Neural cell (in vitro differentiated cells): ENCODE data around the gene RIPOR2. TPM values are rescaled to one million over a fixed set of nuclear protein-coding genes. Genes with fewer than 3 reads are reported as not detected.
"Not testable (repeated sequence)": the region's sequence is repeated elsewhere in the genome, so short reads cannot be mapped to it uniquely, and the experiment has no call there.

Experiments used
- H2AFZ ChIP-seq: fragments of 200-600, 300-800 bp; sonication (generic), shearing (Covaris generic); 2 replicates; pipeline ENCODE4 v1.6.0; 2014; ENCODE audit warnings: low read depth, mild to moderate bottlenecking, antibody characterized with exemption, low read length, moderate library complexity
- H3F3A ChIP-seq: fragments of 200-600 bp; shearing (Covaris generic); 2 replicates; pipeline ENCODE4 v1.6.1; 2016; ENCODE audit warnings: mild to moderate bottlenecking, moderate library complexity, mixed read lengths, antibody characterized with exemption, low read length; ENCODE audit not compliant: insufficient read depth, poor library complexity, severe bottlenecking
- H3K27ac ChIP-seq: fragments of 200-600, 300-800 bp; sonication (generic), shearing (Covaris generic); 2 replicates; pipeline ENCODE4 v1.5.1; 2014; ENCODE audit warnings: mild to moderate bottlenecking, low read length, moderate library complexity
- H3K27me3 ChIP-seq: fragments of 300-800, 200-600 bp; sonication (generic), shearing (Covaris generic); 2 replicates; pipeline ENCODE4 v1.6.0; 2014; ENCODE audit warnings: mild to moderate bottlenecking, low read depth, low read length, moderate library complexity; ENCODE audit not compliant: insufficient read depth
- H3K36me3 ChIP-seq: fragments of 300-800, 200-600 bp; sonication (generic), shearing (Covaris generic); 2 replicates; pipeline ENCODE4 v1.5.1; 2014; ENCODE audit warnings: mild to moderate bottlenecking, antibody characterized with exemption, low read length, moderate library complexity; ENCODE audit not compliant: insufficient read depth
- H3K4me2 ChIP-seq: fragments of 300-800, 200-600 bp; sonication (generic), shearing (Covaris generic); 2 replicates; pipeline ENCODE4 v1.6.0; 2014; ENCODE audit warnings: mild to moderate bottlenecking, low read length
- H3K4me3 ChIP-seq: fragments of 300-800, 200-600 bp; sonication (generic), shearing (Covaris generic); 2 replicates; pipeline ENCODE4 v1.5.1; 2014; ENCODE audit warnings: mild to moderate bottlenecking, low read length, moderate library complexity
- H3K79me2 ChIP-seq: fragments of 200-600 bp; shearing (Covaris generic); replicated peaks from 2 replicates; pipeline ENCODE4 v1.6.0; 2014; ENCODE audit warnings: mild to moderate bottlenecking, low read length, moderate library complexity; ENCODE audit not compliant: insufficient read depth
- H3K9ac ChIP-seq: fragments of 300-800, 200-600 bp; sonication (generic), shearing (Covaris generic); 2 replicates; pipeline ENCODE4 v1.6.1; 2016; ENCODE audit warnings: mild to moderate bottlenecking, low read length, mixed read lengths
- H3K9me2 ChIP-seq: fragments of 200-600 bp; shearing (Covaris generic); 2 replicates; pipeline ENCODE4 v1.6.1; 2016; ENCODE audit warnings: mild to moderate bottlenecking, low read length, mixed read lengths; ENCODE audit not compliant: insufficient read depth
- H3K9me3 ChIP-seq: fragments of 200-600, 300-800 bp; sonication (generic), shearing (Covaris generic); 2 replicates; pipeline ENCODE4 v1.6.1; 2016; ENCODE audit warnings: mild to moderate bottlenecking, mixed run types, low read length, moderate library complexity, mixed read lengths
- H4K20me1 ChIP-seq: fragments of 200-600 bp; shearing (Covaris generic); 2 replicates; pipeline ENCODE4 v1.6.1; 2016; ENCODE audit warnings: mild to moderate bottlenecking, mixed run types; ENCODE audit not compliant: insufficient read depth
- CTCF ChIP-seq: fragments of 450-650 bp; IDR thresholded peaks from 2 replicates; pipeline ENCODE4 v1.5.1; 2014; ENCODE audit warnings: antibody characterized with exemption, mild to moderate bottlenecking, moderate library complexity; ENCODE audit not compliant: poor library complexity, severe bottlenecking
- EP300 ChIP-seq: fragments of 450-650 bp; conservative IDR thresholded peaks from 2 replicates; pipeline ENCODE4 v1.6.1; 2014; ENCODE audit warnings: antibody characterized with exemption, mild to moderate bottlenecking, moderate library complexity; ENCODE audit not compliant: poor library complexity, severe bottlenecking
- EZH2 ChIP-seq: fragments of 200-600, 300-800 bp; shearing (Covaris generic), sonication (generic); IDR thresholded peaks from 2 replicates; pipeline ENCODE4 v1.6.1; 2014; ENCODE audit warnings: antibody characterized with exemption, low read length, borderline replicate concordance, mild to moderate bottlenecking; ENCODE audit not compliant: insufficient read depth, poor library complexity, severe bottlenecking
- MXI1 ChIP-seq: fragments of 450-650 bp; conservative IDR thresholded peaks from 2 replicates; pipeline ENCODE4 v1.6.1; 2014; ENCODE audit warnings: antibody characterized with exemption, mild to moderate bottlenecking; ENCODE audit not compliant: poor library complexity, severe bottlenecking
- POLR2AphosphoS5 ChIP-seq: IDR thresholded peaks from 2 replicates; pipeline ENCODE4 v1.6.1; 2012
- RAD21 ChIP-seq: fragments of 450-650 bp; conservative IDR thresholded peaks from 2 replicates; pipeline ENCODE4 v1.6.1; 2014; ENCODE audit warnings: antibody characterized with exemption, mild to moderate bottlenecking, moderate library complexity
- REST ChIP-seq: IDR thresholded peaks from 2 replicates; pipeline ENCODE4 v1.6.1; 2012; ENCODE audit warnings: borderline replicate concordance
- SMC3 ChIP-seq: fragments of 450-650 bp; conservative IDR thresholded peaks from 2 replicates; pipeline ENCODE4 v1.6.1; 2014; ENCODE audit warnings: antibody characterized with exemption, mild to moderate bottlenecking, moderate library complexity; ENCODE audit not compliant: poor library complexity
- polyA plus RNA-seq: library from polyadenylated mRNA; depleted of rRNA; stranded (reverse); fragments of >200 nt; gene quantifications from 2 replicates; pipeline ENCODE4 v1.2.3, GENCODE V29; 2014

The RIPOR2 gene
- polyA plus RNA-seq, 1 donor from 2014 or later: 83.8 TPM

GRCh38 chr6:24879351-24879750 is 56.4 kb downstream of the RIPOR2 start:
- no peaks in the 10 kb centered on the region for H3K9me2 ChIP-seq
- TF ChIP-seq RAD21 (no peak), MXI1 (no peak), CTCF (no peak), EP300 (no peak), SMC3 (no peak), REST (no peak), POLR2AphosphoS5 (no peak), EZH2 (no peak)
- no peaks in the 10 kb centered on the region for H3K36me3 ChIP-seq
- H3K79me2 ChIP-seq: peaks cover 36% of the 10 kb centered on the region
- H3K27ac ChIP-seq: no peak overlapping the region
- H3K4me2 ChIP-seq: no peak overlapping the region
- H3K9me3 ChIP-seq: no peaks in the 10 kb centered on the region
- no peak overlapping the region for H3K9ac ChIP-seq
- H3F3A ChIP-seq: no peaks in the 10 kb centered on the region
- H3K27me3 ChIP-seq: no peaks in the 10 kb centered on the region
- H2AFZ ChIP-seq: no peak overlapping the region
- H4K20me1 ChIP-seq: no peaks in the 10 kb centered on the region
- H3K4me3 ChIP-seq: no peak overlapping the region

- H3K9me2 ChIP-seq, H3K27ac ChIP-seq, H3F3A ChIP-seq, H3K36me3 ChIP-seq, H3K4me3 ChIP-seq, H3K9ac ChIP-seq, H4K20me1 ChIP-seq, H3K27me3 ChIP-seq, H2AFZ ChIP-seq, H3K9me3 ChIP-seq, H3K4me2 ChIP-seq: not testable (repeated sequence)
- H3K79me2 ChIP-seq: peaks cover 24% of the 10 kb centered on the region
Measured at GRCh38 chr6:24877747-24878146, 58.0 kb downstream of the RIPOR2 start.
